Measurements from ENCODE around the gene DIAPH2.

The DIAPH2 gene

DNA sequence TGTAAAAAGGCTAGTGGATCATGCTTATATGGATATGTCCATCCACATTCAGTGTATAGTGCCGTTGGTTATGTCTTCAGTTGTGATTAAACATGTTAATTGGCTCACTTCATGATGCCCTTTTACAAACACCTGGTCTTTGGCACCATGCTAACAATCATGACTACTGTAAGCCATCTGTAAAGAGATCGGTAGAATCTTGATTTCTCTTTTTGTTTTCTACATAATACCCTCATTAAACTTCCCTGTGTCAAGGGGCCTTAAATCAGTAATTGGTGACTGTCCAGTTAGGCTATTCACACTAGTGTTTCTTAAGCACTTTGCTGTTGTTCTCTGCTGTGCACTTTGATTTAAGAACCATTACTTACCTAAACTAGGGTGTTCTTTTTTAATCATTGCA is 674.3 kb downstream of the DIAPH2 start:
- no peaks in the 10 kb centered on the region for H3K4me1 Mint-ChIP-seq
- H3K36me3 Mint-ChIP-seq, result no peaks in the 10 kb centered on the region
- no peak for DNase-seq
- no peaks in the 10 kb centered on the region for H3K9me3 Mint-ChIP-seq
- no peak overlapping the region for H3K4me3 Mint-ChIP-seq
- CTCF ChIA-PET, result no interaction called here
- no peak overlapping the region for H3K27ac Mint-ChIP-seq
- H3K27me3 Mint-ChIP-seq, result no peaks in the 10 kb centered on the region

DNA sequence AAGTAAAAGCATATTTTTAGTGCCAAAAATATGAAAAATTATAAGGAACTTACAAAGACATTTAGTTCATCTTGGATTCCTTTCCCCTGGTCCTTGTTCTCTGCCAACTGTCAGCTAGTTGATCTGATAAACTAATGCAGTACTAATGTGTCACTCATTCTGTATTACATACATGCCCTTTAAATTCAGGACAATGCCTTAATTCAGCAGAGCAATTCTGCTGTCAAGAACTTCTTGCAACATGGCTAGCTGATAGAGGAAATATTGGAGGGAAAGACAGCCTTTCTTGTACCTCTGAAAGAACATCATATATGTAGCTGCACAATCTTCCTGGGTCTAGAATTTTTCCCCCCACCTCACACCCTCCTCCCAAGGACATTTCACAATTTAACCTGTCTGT is 679.2 kb downstream of the DIAPH2 start:
- no peak for DNase-seq
- Mint-ChIP-seq H3K4me3 (no peak overlapping the region), H3K27ac (no peak overlapping the region), H3K4me1 (no peaks in the 10 kb centered on the region), H3K36me3 (no peaks in the 10 kb centered on the region), H3K27me3 (no peaks in the 10 kb centered on the region), H3K9me3 (no peaks in the 10 kb centered on the region)
- CTCF ChIA-PET, result no interaction called here

DNA sequence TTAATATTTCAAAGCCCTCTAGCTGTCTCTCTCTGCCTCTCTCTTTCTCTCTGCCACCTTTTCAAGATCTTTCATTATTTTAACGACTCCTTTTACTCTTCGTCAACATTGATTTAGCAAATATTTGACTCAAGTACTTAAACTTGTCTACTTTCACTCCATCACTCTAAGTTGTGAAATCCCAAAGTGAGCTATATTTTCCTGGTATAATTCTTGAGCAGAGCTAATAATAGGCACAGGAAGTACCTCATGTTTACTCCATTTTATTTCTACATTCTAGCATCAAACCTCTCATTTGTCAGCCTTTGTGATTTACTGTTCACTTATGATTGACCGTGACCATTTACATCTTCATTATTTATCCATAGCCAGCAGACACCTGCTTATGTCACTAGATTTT is 681.6 kb downstream of the DIAPH2 start:
- Mint-ChIP-seq H3K27ac (no peak overlapping the region), H3K9me3 (no peaks in the 10 kb centered on the region), H3K4me1 (no peaks in the 10 kb centered on the region), H3K27me3 (no peaks in the 10 kb centered on the region), H3K36me3 (no peaks in the 10 kb centered on the region), H3K4me3 (no peak overlapping the region)
- CTCF ChIA-PET, result no interaction called here
- no peak for DNase-seq

DNA sequence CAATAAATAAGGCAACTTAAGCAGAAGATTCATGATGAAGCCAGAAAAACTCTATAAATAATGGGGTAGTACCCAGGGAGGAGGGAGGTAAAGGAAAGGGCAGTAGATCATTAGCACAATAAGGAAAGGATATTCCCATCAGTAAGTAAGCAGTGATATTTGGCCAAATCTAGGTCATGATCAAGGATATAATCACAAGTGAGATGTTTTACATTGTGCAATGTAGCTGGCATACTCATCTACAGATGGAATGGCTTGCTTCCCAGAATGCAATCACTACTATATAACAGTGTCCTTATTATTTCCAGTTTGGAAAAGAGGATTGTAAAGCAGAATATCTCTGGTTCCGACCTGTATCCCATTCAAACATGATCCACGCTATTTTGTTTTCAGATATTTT is 682.5 kb downstream of the DIAPH2 start:
- no peaks in the 10 kb centered on the region for H3K27me3 Mint-ChIP-seq
- no peak overlapping the region for H3K27ac Mint-ChIP-seq
- DNase-seq, result no peak
- CTCF ChIA-PET, result no interaction called here
- H3K36me3 Mint-ChIP-seq, result no peaks in the 10 kb centered on the region
- H3K4me3 Mint-ChIP-seq, result no peak overlapping the region
- no peaks in the 10 kb centered on the region for H3K9me3 Mint-ChIP-seq
- no peaks in the 10 kb centered on the region for H3K4me1 Mint-ChIP-seq

DNA sequence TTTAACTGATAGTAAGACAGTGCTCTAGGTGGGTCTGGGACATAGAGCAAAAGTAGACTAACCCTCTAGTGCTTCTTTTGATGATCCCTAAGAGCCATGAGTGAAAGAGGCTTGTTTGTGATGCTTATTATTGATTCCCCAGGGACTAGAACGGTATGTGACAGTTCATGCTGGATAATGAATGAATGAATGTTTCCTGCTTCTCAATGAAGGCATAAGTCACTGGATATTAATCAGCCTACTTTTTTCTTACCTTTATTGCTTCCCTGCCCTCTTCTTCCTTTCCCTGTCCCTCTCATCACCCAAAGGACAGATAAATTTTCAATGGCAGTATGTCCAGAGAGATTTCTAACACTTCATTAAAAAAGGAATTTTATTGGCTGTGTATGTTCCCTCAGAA is 685.3 kb downstream of the DIAPH2 start:
- Mint-ChIP-seq H3K27ac (no peak overlapping the region), H3K9me3 (no peaks in the 10 kb centered on the region), H3K36me3 (no peaks in the 10 kb centered on the region), H3K27me3 (no peaks in the 10 kb centered on the region), H3K4me1 (no peaks in the 10 kb centered on the region), H3K4me3 (no peak overlapping the region)
- DNase-seq, result no peak
- CTCF ChIA-PET, result no interaction called here

DNA sequence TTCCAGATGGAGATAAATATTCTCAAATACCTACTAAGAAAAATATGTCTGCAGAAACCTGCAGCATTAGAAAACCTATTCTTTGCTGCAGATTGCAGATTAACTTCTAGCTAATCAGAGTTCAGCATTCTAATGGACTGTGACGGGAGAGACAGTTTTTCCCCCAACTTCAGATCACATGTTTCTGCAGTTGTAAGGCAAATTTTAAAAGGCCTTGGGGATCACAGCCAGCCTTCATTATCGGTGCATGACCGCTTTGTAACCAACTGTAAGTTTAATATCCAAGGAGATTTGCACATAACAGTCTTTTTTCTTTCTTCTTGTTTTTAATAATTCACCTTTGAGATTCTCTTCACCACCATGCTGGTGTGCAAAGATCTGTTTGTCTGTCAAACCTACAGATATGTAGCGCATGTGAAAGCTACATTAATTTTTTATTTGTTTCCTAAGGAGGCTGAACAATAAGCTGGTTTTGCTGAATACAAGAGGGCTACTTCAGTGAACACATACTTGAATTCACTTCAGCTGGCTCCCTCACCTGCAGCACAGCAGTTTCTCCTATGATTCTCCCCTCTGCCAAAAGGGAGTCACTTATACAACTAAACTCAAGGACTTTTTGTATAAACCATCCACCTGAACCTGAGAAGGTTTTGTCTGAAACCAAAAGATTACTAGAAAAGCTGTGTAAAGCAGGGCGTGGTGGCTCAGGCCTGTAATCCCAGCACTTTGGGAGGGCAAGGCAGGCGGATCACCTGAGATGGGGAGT is 687.5 kb downstream of the DIAPH2 start:
- H3K4me3 Mint-ChIP-seq, result no peak overlapping the region
- no peak for DNase-seq

DNA sequence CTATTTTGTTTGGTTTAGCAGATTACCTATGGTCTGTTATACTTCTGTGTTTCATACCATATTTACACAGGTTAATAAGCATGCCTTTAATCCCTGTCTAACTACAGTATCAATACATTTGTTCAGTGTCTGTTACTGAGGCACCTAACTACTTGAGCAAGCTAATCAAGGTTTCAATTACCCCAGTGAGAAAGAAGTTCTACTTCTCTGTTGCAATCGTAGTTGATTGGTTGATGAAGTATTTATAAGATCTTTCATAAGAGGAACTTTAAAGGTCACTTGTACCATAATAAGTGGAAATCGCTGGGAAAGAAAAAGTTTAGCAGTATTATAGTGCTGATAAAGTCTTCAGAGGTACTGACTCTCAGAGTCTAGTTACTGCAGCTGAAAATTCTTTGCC is 689.6 kb downstream of the DIAPH2 start:
- Mint-ChIP-seq H3K4me3 (no peak overlapping the region), H3K4me1 (no peaks in the 10 kb centered on the region), H3K27ac (no peak overlapping the region), H3K36me3 (no peaks in the 10 kb centered on the region), H3K27me3 (no peaks in the 10 kb centered on the region), H3K9me3 (no peaks in the 10 kb centered on the region)
- DNase-seq, result no peak
- CTCF ChIA-PET, result no interaction called here

More for the DNA sequence above, 687.5 kb downstream of the DIAPH2 start:
- H3K27me3 Mint-ChIP-seq, result no peaks in the 10 kb centered on the region
- no peak overlapping the region for H3K27ac Mint-ChIP-seq
- no peaks in the 10 kb centered on the region for H3K4me1 Mint-ChIP-seq
- CTCF ChIA-PET, result no interaction called here
- H3K9me3 Mint-ChIP-seq, result no peaks in the 10 kb centered on the region
- H3K36me3 Mint-ChIP-seq, result no peaks in the 10 kb centered on the region

DNA sequence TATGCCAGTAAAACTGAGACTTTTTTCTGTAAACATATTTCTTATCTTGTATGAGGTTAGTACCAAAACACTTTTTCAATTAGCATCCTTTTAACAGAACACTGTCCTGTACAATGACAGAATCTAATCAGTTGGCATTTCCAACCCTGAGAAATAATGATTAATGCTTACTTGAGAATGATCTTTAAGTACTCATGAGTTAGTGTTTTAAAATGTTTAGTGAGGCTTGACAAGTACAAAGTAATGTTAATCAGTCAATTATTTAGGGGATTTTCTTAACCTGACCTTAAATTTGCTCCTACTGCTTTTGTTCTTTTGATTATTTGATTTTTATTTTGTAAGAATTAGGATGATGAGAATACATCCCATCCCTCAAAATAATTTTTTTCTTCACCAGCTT is 695.6 kb downstream of the DIAPH2 start:
- peaks cover 2% of the 10 kb centered on the region for H3K36me3 Mint-ChIP-seq
- no peak overlapping the region for H3K27ac Mint-ChIP-seq
- no peak overlapping the region for H3K4me3 Mint-ChIP-seq
- H3K4me1 Mint-ChIP-seq, result no peaks in the 10 kb centered on the region
- no peaks in the 10 kb centered on the region for H3K27me3 Mint-ChIP-seq
- H3K9me3 Mint-ChIP-seq, result no peaks in the 10 kb centered on the region
- DNase-seq, result no peak
- CTCF ChIA-PET, result no interaction called here

DNA sequence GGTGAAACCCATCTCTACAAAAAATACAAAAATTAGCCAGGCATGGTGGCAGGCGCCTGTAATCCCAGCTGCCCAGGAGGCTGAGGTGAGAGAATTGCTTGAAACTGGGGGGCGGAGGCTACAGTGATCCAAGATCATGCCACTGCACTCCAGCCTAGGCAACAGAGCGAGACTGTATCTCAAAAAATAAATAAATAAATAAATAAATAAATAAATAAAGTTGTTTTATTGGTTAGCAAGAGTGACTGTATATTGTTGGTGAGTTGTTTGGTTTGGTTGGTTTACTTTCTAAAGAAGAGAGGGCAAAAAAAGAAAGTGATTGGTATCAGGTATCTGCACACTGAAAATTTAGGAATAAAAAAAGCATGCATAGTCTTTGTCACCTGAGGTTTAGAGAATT is 700.0 kb downstream of the DIAPH2 start:
- CTCF ChIA-PET, result no interaction called here
- H3K27me3 Mint-ChIP-seq, result no peaks in the 10 kb centered on the region
- peaks cover 3% of the 10 kb centered on the region for H3K9me3 Mint-ChIP-seq
- DNase-seq, result no peak
- H3K36me3 Mint-ChIP-seq, result peaks cover 2% of the 10 kb centered on the region
- H3K4me1 Mint-ChIP-seq, result peaks cover 3% of the 10 kb centered on the region
- H3K27ac Mint-ChIP-seq, result no peak overlapping the region
- H3K4me3 Mint-ChIP-seq, result no peak overlapping the region

DNA sequence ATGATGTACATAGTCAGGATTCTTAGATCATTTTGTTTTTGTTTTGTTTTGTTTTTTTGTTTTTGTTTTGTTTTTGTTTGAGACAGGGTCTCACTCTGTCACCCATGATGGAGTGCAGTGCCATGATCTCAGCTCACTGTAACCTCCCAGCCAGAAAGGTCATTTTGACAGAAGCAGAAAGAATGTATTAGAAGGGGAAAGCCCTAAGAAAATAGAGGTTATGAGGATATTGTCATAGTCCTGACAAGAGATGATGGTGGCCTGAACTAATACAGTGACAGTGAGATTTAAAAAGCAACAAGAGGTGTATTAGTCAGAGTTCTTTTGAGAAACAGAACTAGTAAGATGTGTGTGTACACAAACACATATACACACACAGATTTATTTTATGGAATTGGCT is 702.4 kb downstream of the DIAPH2 start:
- no peak overlapping the region for H3K4me3 Mint-ChIP-seq
- no peak overlapping the region for H3K27ac Mint-ChIP-seq
- no peaks in the 10 kb centered on the region for H3K27me3 Mint-ChIP-seq
- DNase-seq, result no peak
- H3K4me1 Mint-ChIP-seq, result peaks cover 3% of the 10 kb centered on the region
- CTCF ChIA-PET, result no interaction called here
- peaks cover 2% of the 10 kb centered on the region for H3K36me3 Mint-ChIP-seq
- H3K9me3 Mint-ChIP-seq, result peaks cover 3% of the 10 kb centered on the region

DNA sequence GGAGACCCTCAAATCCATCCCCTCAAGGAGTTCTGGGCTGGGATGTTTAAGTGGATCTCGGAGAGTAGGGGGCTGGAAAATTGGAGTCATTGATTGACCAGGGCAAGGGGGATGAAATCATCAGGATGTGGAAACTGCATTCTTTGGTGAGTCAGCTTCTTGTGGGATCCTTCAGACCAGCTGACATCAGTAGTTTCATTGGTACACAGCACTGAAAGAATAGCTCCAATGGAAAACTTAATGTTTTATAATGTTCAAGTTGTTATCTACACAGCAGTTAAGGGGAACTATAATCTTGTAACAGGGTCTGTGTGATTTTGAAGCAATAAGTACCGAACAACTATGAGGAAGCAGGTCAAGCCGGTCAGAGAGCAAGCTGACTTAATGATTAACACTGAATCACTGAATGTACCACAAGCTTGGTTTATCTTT is 705.1 kb downstream of the DIAPH2 start:
- H3K9me3 Mint-ChIP-seq, result peaks cover 3% of the 10 kb centered on the region
- no peaks in the 10 kb centered on the region for H3K36me3 Mint-ChIP-seq
- no peaks in the 10 kb centered on the region for H3K27me3 Mint-ChIP-seq
- DNase-seq, result no peak
- H3K4me1 Mint-ChIP-seq, result peaks cover 3% of the 10 kb centered on the region
- H3K27ac Mint-ChIP-seq, result no peak overlapping the region
- CTCF ChIA-PET, result no interaction called here
- H3K4me3 Mint-ChIP-seq, result no peak overlapping the region

DNA sequence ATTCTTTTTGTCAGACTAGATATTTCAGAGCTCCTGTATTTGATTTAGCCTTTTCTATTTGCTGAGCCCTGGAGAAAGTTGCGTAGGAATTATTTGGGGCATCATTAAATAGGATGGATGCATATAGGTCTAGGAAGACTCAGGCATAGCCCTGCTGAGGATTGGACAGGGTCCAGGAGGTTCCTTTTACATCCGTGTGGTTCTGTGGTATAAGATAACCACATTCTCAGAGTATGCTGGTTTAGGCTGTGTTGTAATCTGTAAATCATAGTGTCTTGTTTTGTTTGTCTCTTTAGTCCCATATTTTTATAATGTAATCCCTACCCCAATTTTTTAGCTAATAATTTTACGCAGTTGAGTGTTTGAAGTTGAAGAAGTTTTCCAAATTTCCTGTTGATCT is 712.7 kb downstream of the DIAPH2 start:
- Mint-ChIP-seq H3K27ac (peak overlapping the region; percentile 45), H3K36me3 (no peaks in the 10 kb centered on the region), H3K4me1 (peaks cover 41% of the 10 kb centered on the region), H3K9me3 (no peaks in the 10 kb centered on the region), H3K4me3 (no peak overlapping the region), H3K27me3 (no peaks in the 10 kb centered on the region)
- DNase-seq, result no peak
- CTCF ChIA-PET, result no interaction called here

DNA sequence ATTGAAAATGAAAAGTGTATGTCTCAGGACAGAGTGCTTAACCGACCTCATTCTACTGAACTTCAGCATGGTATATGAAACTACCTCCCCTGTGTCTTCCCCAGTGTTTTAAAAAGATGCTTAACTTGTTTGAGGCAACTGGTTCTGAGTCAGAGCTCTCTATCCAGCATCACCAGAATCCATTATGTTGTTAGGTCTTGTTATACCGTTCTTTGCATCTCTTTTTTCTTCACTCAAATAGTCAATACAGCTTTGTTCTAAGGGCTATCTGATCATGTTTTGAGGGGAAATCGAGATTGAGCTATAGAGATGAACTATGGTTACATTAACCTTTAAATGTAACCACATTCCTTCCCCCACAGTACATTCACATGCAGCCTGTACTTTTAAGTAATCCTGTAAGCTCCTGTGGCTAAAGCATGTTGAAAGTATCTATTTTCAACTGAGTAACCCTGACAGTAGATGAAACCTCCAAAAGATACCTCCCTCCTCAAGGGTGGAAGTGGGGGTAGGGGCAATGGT is 713.4 kb downstream of the DIAPH2 start:
- H3K27ac Mint-ChIP-seq, result peak overlapping the region; percentile 58
- CTCF ChIA-PET, result no interaction called here
- H3K27me3 Mint-ChIP-seq, result no peaks in the 10 kb centered on the region
- H3K4me3 Mint-ChIP-seq, result no peak overlapping the region
- peaks cover 47% of the 10 kb centered on the region for H3K4me1 Mint-ChIP-seq
- no peaks in the 10 kb centered on the region for H3K36me3 Mint-ChIP-seq
- DNase-seq, result no peak
- no peaks in the 10 kb centered on the region for H3K9me3 Mint-ChIP-seq

DNA sequence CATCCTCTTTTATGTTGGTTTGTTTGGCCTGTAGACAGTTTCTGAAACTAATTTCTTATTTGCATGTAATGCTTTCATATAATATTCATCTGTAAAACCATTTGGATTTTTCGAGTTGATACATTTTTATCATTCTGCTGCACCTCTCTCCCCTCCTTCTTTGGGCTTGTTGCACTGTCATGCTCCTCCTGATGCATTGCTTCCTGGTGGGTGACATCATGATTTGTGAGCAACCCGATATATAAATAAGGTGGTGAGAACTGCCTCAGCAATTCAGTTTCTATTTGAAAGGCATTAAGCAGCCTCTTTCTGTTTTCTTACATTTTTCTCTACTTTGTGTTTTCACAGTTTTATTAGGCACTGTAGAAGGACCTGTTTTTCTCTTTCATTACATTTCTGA is 714.8 kb downstream of the DIAPH2 start:
- H3K4me1 Mint-ChIP-seq, result peaks cover 47% of the 10 kb centered on the region
- no peaks in the 10 kb centered on the region for H3K9me3 Mint-ChIP-seq
- no peak overlapping the region for H3K27ac Mint-ChIP-seq
- H3K27me3 Mint-ChIP-seq, result no peaks in the 10 kb centered on the region
- H3K36me3 Mint-ChIP-seq, result no peaks in the 10 kb centered on the region
- no peak for DNase-seq
- CTCF ChIA-PET, result no interaction called here
- H3K4me3 Mint-ChIP-seq, result no peak overlapping the region

DNA sequence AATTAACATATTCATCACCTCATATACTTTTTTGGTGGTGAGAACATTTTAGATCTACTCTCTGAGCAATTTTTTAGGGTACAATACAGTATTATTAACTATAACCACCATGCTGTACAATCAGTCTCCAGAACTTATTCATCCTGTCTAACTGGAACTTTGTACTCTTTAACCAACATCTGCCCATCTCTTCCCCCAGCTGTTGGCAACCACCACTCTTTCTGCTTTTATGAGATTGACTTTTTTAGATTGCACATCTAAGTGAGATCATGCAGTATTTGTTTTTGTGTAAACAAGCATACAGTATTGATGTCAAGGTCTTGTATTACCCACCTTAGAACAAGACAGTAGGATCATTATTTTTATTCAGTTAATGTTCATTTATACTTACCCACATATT is 715.9 kb downstream of the DIAPH2 start:
- Mint-ChIP-seq H3K27me3 (no peaks in the 10 kb centered on the region), H3K27ac (no peak overlapping the region), H3K9me3 (no peaks in the 10 kb centered on the region), H3K36me3 (no peaks in the 10 kb centered on the region), H3K4me3 (no peak overlapping the region), H3K4me1 (peaks cover 47% of the 10 kb centered on the region)
- CTCF ChIA-PET, result no interaction called here
- DNase-seq, result no peak

DNA sequence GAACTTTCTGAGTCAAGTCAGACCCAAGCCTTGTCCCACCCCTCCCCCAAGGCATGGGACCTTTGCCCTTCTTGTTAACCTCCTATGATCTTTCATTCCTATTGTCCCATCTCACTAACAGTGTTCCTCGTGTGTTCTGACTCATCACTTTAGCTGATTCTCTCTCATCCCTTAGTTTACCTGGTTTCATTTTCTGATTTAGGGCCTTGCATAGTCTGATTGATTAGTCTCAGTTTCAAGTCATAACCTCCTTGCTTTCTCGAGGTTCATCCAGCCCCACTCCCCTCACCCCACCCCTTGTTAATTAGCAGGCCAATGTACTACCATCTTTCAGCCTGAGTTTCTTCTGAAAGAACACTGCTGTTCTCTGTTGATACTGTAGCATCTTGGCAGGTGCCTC is 716.5 kb downstream of the DIAPH2 start:
- Mint-ChIP-seq H3K36me3 (no peaks in the 10 kb centered on the region), H3K9me3 (no peaks in the 10 kb centered on the region), H3K4me3 (no peak overlapping the region), H3K27me3 (no peaks in the 10 kb centered on the region), H3K4me1 (peaks cover 47% of the 10 kb centered on the region), H3K27ac (no peak overlapping the region)
- CTCF ChIA-PET, result no interaction called here
- DNase-seq, result no peak

Measured in activated naive CD4-positive, alpha-beta T cell treated with anti-CD3 and anti-CD28 coated beads, Interleukin-2, amount 10 ng/mL, durations not matched to agents 7 days and 5 days (primary cell).